Measurements from ENCODE around the gene AGAP1.

DNA sequence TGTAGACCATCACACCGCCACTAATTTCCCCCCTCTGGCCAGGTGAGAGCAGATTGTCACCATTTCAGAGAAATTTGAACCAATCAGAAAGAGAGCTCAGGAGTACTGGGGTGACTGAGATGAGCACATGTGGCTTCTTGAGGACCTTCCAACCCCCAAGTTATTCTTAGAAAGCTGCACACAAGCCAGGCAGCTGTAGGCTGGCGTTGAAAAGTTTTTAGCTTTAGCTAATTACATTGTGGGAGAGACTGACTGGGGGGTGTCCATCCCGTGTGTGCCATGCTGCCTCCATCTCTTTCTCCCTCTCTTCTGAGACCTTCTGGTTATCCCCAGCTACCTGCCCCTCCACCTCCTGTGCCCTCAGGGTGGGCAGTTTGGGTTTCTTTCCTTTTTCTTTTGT, 154.0 kb downstream of the AGAP1 start:
- TF ChIP-seq CTCF (IDR thresholded peaks at IDR 0.05) = no peak
- no peak for TF ChIP-seq EZH2 (IDR thresholded peaks at IDR 0.05)
- TF ChIP-seq EZH2phosphoT487 (IDR thresholded peaks at IDR 0.05) = no peak

All from neural progenitor cell (in vitro differentiated cells).